Fibroblast of mammary gland (primary cell): ENCODE results near the gene ABCD4.

ENCODE experiments used
- DNase-seq: peaks from one replicate; pipeline ENCODE4 v3.0.0-alpha.2; 2010; ENCODE audit warnings: low read depth
- H3K4me3 ChIP-seq: 2 replicates; pipeline ENCODE4 v1.5.1; 2011; ENCODE audit warnings: low read depth, mild to moderate bottlenecking, low read length, moderate library complexity; ENCODE audit not compliant: control insufficient read depth
- CTCF ChIP-seq: conservative IDR thresholded peaks from 2 replicates; pipeline ENCODE4 v1.5.1; 2011; ENCODE audit warnings: low read depth, low read length, inconsistent platforms; ENCODE audit not compliant: control insufficient read depth, insufficient read depth

The ABCD4 gene

GRCh38 chr14:74238974-74239847 lies 63.5 kb downstream of the ABCD4 start, which contains the start of gene VSX2:
VSX2 (plus strand) TSS chr14:74239449; CDS start chr14:74239562, 113 bp downstream.
- no peak for TF ChIP-seq CTCF
- H3K4me3 ChIP-seq: no peak within 1 kb of the TSS
- DNase-seq: no peak

GRCh38 chr14:74237441-74237840 lies 65.3 kb downstream of the ABCD4 start:
- H3K4me3 ChIP-seq: no peak overlapping the region
- no peak for TF ChIP-seq CTCF

More at GRCh38 chr14:74237441-74237840, 65.3 kb downstream of the ABCD4 start:
- peak; percentile 17 for DNase-seq
